Skeletal muscle tissue (tissue), 4 donors: ENCODE results near the gene GALNT11. TPM values are rescaled to one million over a fixed set of nuclear protein-coding genes. Genes with fewer than 3 reads are reported as not detected.

Experiments used
- H3K27ac ChIP-seq: one replicate; pipeline ENCODE4 v1.7.0; 2013; ENCODE audit warnings: mild to moderate bottlenecking, low read depth, low read length, inconsistent platforms
- H3K27me3 ChIP-seq, 3 donors: one replicate each; pipeline ENCODE4 v1.7.0; 2013; ENCODE audit warnings: low read length in 3 of 3; ENCODE audit not compliant: control insufficient read depth in 3 of 3, insufficient read depth in 3 of 3
- H3K36me3 ChIP-seq, 3 donors: one replicate each; pipeline ENCODE4 v1.7.0; 2013; ENCODE audit warnings: low read length in 3 of 3; ENCODE audit not compliant: control insufficient read depth in 3 of 3, insufficient read depth in 3 of 3
- H3K4me1 ChIP-seq, 3 donors: one replicate each; pipeline ENCODE4 v1.7.0; 2013; ENCODE audit warnings: low read length in 3 of 3, mild to moderate bottlenecking in 3 of 3; ENCODE audit not compliant: control insufficient read depth in 3 of 3, insufficient read depth in 3 of 3
- H3K4me3 ChIP-seq, 3 donors: one replicate each; pipeline ENCODE4 v1.7.0; 2013; ENCODE audit warnings: low read length in 3 of 3
- H3K9ac ChIP-seq, 3 donors: one replicate each; pipeline ENCODE4 v1.7.0; 2013; ENCODE audit warnings: low read length in 3 of 3, mild to moderate bottlenecking in 3 of 3, moderate library complexity in 2 of 3, low read depth in 1 of 3
- H3K9me3 ChIP-seq, 3 donors: one replicate each; pipeline ENCODE4 v1.7.0; 2013; ENCODE audit warnings: low read length in 3 of 3; ENCODE audit not compliant: control insufficient read depth in 3 of 3
- total RNA-seq: library from RNA; depleted of rRNA; stranded (reverse); fragments of >200 nt; gene quantifications from one replicate; pipeline ENCODE4 v1.2.3, GENCODE V29; 2014
- donor health status: Osteomylitis.

Gene GALNT11
- total RNA-seq, 1 donor from 2014 or later: 19.8 TPM

DNA sequence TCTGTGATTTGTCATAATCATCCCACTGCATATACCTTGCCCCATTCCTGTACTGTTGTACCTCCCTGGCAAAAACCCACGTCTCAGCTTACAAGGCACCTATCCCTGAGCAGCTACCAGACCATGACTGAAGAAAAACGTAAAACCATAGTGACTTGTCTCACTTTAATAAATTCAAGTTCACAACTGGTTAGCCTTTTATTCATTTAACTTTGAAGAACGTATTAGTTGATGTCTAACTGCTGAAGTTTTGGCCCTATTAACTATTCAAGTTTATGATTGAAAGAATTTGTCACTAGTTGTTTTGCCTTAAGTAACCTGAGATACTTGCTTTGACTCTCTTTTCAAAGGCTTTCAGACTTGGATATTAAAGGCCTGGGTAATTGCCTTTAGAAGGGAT is 59.7 kb downstream of the GALNT11 start:
- no peak overlapping the region for H3K27ac ChIP-seq
- H3K9me3 ChIP-seq: peaks cover 0 to 2% (median 0%) of the 10 kb centered on the region in 3 donors
- no peaks in the 10 kb centered on the region for H3K4me1 ChIP-seq
- H3K4me3 ChIP-seq: no peak overlapping the region
- no peak overlapping the region for H3K9ac ChIP-seq
- H3K27me3 ChIP-seq: no peaks in the 10 kb centered on the region
- H3K36me3 ChIP-seq: no peaks in the 10 kb centered on the region

DNA sequence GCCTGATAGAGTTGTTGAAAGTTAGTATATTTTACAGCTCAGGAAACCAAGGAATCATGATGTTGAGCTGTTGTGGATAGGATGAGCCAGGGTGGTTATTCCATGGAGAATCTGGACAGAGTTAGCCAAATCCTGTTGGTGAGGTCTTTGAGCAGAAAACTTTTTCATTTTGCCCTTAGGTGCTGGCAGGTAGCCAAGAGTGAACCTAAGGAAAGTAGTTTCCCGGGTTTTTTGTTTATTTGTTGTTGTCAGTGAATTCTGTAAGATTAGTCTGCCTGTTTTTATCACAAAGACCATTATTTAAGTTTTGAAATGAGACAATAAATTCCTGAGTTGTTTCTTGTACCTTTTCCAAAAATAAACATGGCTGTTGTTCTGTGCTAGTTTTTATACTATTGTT is 61.0 kb downstream of the GALNT11 start:
- H3K9ac ChIP-seq: no peak overlapping the region
- no peaks in the 10 kb centered on the region for H3K4me1 ChIP-seq
- H3K9me3 ChIP-seq: peaks cover 0 to 2% (median 0%) of the 10 kb centered on the region in 3 donors

DNA sequence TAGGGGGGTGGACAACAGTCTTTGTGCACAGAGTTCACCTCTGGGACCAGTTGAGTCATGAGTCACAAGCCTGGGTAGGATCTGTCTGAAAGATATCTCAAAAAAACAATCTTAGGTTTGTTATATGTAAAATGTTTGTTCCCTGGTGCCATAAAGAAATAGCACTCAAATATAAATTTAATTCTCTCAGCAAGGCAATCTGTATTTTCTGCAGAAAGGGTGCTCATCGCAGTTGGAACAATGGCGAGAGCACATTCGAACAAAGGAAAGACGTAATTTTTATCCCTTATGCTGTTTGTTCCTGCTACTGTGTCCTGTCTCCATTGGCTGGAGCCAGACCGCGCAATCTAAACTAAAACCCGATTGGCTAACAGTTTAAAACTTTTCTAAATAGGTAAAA is 63.7 kb downstream of the GALNT11 start:
- no peak overlapping the region for H3K27ac ChIP-seq
- H3K27me3 ChIP-seq: no peaks in the 10 kb centered on the region
- H3K9me3 ChIP-seq: peaks cover 0 to 2% (median 0%) of the 10 kb centered on the region in 3 donors
- H3K36me3 ChIP-seq: no peaks in the 10 kb centered on the region
- no peak overlapping the region for H3K4me3 ChIP-seq
- H3K9ac ChIP-seq: no peak overlapping the region
- no peaks in the 10 kb centered on the region for H3K4me1 ChIP-seq

More for the DNA sequence above, 61.0 kb downstream of the GALNT11 start:
- Histone ChIP-seq H3K4me3 (no peak overlapping the region), H3K27me3 (no peaks in the 10 kb centered on the region), H3K36me3 (no peaks in the 10 kb centered on the region), H3K27ac (no peak overlapping the region)

DNA sequence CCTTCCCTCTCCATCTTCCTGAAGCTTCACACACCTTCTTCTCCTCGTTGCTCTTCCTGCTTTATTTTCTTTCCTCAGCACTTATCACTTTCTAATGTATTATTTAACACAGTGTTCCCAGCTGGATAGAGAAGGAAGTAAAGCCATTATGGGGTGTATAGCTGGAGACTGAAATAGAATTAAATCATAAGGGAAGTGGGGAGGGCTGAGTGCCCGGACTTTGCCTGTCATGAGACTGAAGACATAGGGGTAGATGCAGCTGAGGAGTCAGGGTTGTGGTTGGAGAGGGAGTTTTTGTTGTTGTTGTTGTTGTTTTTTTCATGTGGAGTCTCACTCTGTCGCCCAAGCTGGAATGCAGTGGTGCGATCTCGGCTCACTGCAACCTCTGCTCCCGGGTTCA is 65.3 kb downstream of the GALNT11 start:
- H3K27ac ChIP-seq: no peak overlapping the region
- H3K4me3 ChIP-seq: no peak overlapping the region
- H3K9me3 ChIP-seq: peaks cover 0 to 2% (median 0%) of the 10 kb centered on the region in 3 donors
- no peaks in the 10 kb centered on the region for H3K4me1 ChIP-seq
- no peaks in the 10 kb centered on the region for H3K27me3 ChIP-seq
- no peak overlapping the region for H3K9ac ChIP-seq
- no peaks in the 10 kb centered on the region for H3K36me3 ChIP-seq

DNA sequence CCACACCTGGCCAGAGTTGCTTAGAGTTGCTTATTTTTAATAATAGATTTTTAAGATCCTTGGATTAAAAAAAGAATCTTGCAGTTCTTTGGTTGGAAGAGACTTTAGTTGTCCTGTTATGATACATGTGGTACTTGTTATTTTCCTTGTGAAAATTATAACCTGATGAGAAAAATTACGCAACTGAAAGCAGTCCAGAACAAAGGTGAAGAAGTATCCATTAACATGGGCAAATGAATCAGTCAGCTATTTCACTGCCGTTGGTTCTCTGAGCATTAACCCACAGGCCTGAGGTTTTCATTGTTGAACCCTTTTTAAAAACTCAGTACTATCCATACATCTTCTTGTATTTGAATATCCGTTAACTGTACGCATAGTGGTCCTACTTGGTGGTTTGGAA is 68.2 kb downstream of the GALNT11 start:
- no peaks in the 10 kb centered on the region for H3K36me3 ChIP-seq
- H3K4me3 ChIP-seq: no peak overlapping the region
- H3K27me3 ChIP-seq: no peaks in the 10 kb centered on the region
- no peaks in the 10 kb centered on the region for H3K9me3 ChIP-seq
- H3K4me1 ChIP-seq: no peaks in the 10 kb centered on the region
- H3K9ac ChIP-seq: no peak overlapping the region
- no peak overlapping the region for H3K27ac ChIP-seq

DNA sequence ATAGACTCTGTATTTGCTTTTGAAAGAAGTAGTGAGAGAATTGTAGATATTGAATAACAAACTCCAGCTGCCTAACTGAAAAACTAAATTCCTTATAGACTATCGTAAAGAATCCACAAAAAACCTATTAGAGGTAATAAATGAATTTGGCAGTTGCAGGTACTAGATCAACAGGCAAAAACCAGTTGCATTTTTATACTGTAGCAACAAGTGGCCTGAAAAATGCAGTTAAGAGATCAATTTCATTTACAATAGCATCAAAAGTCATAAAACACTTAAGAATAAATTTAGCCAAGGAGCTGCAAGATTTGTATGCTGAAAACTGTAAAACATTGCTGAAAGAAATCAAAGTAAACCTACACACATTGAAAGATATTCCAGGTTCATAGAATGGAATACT is 70.3 kb downstream of the GALNT11 start:
- Histone ChIP-seq H3K4me1 (peaks cover 0 to 2% (median 2%) of the 10 kb centered on the region in 3 donors), H3K9ac (no peak overlapping the region)

DNA sequence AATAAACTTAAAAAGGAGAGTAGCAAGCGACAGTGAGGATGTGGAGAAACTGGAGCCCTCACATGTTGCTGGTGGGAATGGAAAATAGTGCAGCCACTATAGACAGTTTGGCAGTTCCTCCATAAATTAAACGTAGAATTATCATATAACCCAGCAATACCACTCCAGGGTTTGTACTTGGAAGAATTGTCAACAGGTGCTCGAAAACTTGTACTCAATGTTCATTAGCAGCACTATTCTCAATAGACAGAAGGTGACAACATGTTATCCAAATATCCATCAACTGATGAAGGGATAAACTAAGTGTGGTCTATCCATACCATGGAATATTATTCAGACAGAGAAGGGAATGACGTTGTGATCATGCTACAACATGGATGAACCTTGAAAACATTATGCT is 71.9 kb downstream of the GALNT11 start:
- Histone ChIP-seq H3K4me3 (no peak overlapping the region), H3K4me1 (peaks cover 6 to 8% (median 7%) of the 10 kb centered on the region in 3 donors), H3K9me3 (no peaks in the 10 kb centered on the region), H3K36me3 (peaks cover 0 to 6% (median 0%) of the 10 kb centered on the region in 3 donors), H3K27ac (no peak overlapping the region), H3K9ac (no peak overlapping the region), H3K27me3 (no peaks in the 10 kb centered on the region)

More for the DNA sequence above, 70.3 kb downstream of the GALNT11 start:
- peaks cover 0 to under 1% (median 0%) of the 10 kb centered on the region in 3 donors for H3K36me3 ChIP-seq
- no peaks in the 10 kb centered on the region for H3K27me3 ChIP-seq
- no peaks in the 10 kb centered on the region for H3K9me3 ChIP-seq
- no peak overlapping the region for H3K27ac ChIP-seq
- H3K4me3 ChIP-seq: no peak overlapping the region

DNA sequence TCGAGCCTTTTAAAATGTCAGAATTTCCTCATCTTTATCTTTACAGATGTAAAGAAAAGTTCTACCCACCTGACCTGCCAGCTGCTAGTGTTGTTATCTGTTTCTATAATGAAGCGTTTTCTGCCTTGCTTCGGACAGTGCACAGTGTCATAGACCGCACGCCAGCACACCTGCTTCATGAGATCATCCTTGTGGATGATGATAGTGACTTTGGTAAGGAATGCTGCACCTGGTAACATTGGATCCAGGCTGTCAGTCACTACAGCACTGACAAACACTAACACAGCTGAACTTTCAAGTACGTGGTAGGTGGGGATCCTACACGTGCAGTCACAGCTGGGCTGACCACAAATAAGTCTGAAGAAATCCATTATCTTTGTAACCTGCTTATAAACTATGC is 77.6 kb downstream of the GALNT11 start:
- no peak overlapping the region for H3K9ac ChIP-seq
- H3K4me3 ChIP-seq: no peak overlapping the region
- no peaks in the 10 kb centered on the region for H3K27me3 ChIP-seq
- peaks cover 6 to 8% (median 7%) of the 10 kb centered on the region in 3 donors for H3K4me1 ChIP-seq
- H3K36me3 ChIP-seq: peaks cover 4 to 31% (median 14%) of the 10 kb centered on the region in 3 donors
- no peaks in the 10 kb centered on the region for H3K9me3 ChIP-seq
- H3K27ac ChIP-seq: no peak overlapping the region

DNA sequence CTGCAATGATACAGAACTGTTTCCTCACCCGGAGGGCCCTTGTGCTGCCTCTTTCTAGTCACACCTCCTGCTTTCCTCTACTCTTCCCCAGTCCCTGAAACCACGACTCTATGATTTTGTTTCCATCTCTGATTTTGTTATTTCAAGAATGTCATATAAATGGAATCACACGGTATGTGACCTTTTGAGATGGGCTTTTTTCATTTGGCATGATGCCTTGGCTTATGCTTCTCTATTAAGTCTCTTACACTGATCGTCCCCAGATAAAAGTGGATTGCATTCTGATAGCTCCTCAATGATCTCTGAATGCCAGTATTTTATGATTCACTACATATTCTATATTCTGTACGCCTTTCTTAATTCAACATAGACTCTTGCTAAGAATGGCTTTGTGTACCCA is 78.2 kb downstream of the GALNT11 start:
- no peaks in the 10 kb centered on the region for H3K9me3 ChIP-seq
- peaks cover 4 to 33% (median 14%) of the 10 kb centered on the region in 3 donors for H3K36me3 ChIP-seq
- no peak overlapping the region for H3K9ac ChIP-seq
- H3K27me3 ChIP-seq: no peaks in the 10 kb centered on the region
- peaks cover 6 to 8% (median 7%) of the 10 kb centered on the region in 3 donors for H3K4me1 ChIP-seq
- H3K27ac ChIP-seq: no peak overlapping the region
- no peak overlapping the region for H3K4me3 ChIP-seq

DNA sequence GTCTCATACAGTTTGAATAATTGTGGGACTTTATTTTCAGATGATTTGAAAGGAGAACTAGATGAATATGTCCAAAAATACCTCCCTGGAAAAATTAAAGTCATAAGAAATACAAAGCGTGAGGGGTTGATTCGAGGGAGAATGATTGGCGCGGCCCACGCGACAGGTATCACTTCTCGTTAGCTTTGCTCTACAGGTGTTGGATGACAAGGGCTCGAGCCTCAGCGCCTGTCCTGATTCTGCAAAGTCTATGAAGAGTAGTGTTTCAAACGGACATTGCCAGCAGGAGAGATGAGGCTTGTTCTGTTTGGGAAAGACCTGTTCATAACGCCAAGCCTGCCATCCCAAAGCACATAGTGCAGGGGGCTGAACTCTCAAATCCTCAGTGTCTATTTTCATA is 79.7 kb downstream of the GALNT11 start:
- H3K36me3 ChIP-seq: peaks cover 4 to 33% (median 14%) of the 10 kb centered on the region in 3 donors
- peaks cover 6 to 8% (median 7%) of the 10 kb centered on the region in 3 donors for H3K4me1 ChIP-seq
- no peak overlapping the region for H3K27ac ChIP-seq
- H3K4me3 ChIP-seq: no peak overlapping the region
- no peak overlapping the region for H3K9ac ChIP-seq
- no peaks in the 10 kb centered on the region for H3K27me3 ChIP-seq
- no peaks in the 10 kb centered on the region for H3K9me3 ChIP-seq
